GM10266 (cell line): ENCODE data around the gene GDF2.

Experiments
- DNase-seq: peaks from one replicate; pipeline ENCODE4 v3.0.0; 2012; ENCODE audit errors: extremely low spot score
- TF ChIP-seq, protein P1 (sequence below): IDR thresholded peaks from 2 replicates; pipeline ENCODE4 v1.5.1; 2012; ENCODE audit warnings: mild to moderate bottlenecking, low read depth; ENCODE audit not compliant: control insufficient read depth, insufficient read depth; ENCODE audit errors: missing control alignments

GDF2 gene

DNA sequence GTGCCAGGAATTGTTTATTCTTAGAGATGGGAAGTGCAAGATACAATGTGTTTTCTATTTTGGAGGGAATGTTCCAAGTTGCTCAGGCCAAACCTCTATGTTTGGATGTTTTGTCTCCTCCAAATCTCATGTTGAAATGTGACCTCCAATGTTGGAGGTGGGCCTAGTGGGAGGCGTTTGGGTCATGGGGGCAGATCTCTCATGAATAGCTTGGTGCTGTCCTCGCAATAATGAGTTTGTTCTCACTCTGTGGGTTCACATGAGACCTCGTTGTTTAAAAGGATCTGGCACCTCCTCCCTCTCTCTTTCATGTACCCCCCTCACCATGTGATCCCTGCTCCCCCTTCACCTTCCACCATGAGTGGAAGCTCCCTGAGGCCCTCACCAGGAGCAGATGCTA, 30.6 kb upstream of the GDF2 start:
- DNase-seq, result no peak
- TF ChIP-seq, protein P1, sequence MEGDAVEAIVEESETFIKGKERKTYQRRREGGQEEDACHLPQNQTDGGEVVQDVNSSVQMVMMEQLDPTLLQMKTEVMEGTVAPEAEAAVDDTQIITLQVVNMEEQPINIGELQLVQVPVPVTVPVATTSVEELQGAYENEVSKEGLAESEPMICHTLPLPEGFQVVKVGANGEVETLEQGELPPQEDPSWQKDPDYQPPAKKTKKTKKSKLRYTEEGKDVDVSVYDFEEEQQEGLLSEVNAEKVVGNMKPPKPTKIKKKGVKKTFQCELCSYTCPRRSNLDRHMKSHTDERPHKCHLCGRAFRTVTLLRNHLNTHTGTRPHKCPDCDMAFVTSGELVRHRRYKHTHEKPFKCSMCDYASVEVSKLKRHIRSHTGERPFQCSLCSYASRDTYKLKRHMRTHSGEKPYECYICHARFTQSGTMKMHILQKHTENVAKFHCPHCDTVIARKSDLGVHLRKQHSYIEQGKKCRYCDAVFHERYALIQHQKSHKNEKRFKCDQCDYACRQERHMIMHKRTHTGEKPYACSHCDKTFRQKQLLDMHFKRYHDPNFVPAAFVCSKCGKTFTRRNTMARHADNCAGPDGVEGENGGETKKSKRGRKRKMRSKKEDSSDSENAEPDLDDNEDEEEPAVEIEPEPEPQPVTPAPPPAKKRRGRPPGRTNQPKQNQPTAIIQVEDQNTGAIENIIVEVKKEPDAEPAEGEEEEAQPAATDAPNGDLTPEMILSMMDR, result no peak

DNA sequence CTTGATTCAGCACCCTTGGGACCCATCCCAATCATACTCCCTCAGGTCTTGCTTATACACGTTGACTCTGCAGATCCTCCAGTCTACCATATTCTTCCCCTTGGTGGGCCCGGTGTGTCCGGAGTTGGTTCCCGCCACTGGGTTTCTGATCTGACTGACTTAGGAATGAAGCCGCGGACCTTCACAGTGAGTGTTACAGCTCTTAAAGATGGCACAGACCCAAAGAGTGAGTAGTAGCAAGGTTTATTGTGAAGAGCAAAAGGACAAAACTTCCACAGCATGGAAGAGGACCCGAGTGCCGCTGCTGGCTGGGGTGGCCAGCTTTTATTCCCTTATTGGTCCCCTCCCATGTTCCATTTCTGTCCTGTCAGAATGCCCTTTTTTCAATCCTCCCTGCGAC, 28.2 kb upstream of the GDF2 start:
- no peak for DNase-seq
- TF ChIP-seq, protein P1, result no peak

GRCh38 chr10:47294501-47294900, 27.8 kb upstream of the GDF2 start:
- no peak for DNase-seq
- TF ChIP-seq, protein P1, result no peak

GRCh38 chr10:47295411-47295810, 26.8 kb upstream of the GDF2 start:
- TF ChIP-seq, protein P1, result no peak
- DNase-seq, result no peak

- DNase-seq, result no peak
- TF ChIP-seq, protein P1, result no peak
Measured at GRCh38 chr10:47296156-47296894, 25.9 kb upstream of the GDF2 start.

DNA sequence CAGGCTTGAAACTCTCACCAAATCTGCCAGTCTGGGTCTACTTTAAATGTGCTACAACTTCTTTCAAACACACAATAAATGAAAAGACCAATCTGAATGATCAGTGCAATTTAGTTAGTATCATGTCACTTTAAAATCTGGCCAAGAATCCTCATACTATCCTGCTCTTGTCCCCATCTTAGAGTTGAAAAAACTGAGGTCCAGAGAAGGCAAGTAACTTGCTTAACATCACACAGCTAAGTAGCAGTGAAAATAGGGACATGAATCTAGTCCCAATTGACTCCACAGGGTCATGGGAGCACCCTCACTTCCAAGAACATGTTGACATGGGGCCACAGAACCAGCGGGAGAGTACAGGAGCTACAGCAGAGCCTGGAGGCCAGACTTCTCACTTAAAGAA, 25.3 kb upstream of the GDF2 start:
- TF ChIP-seq, protein P1, result no peak

DNA sequence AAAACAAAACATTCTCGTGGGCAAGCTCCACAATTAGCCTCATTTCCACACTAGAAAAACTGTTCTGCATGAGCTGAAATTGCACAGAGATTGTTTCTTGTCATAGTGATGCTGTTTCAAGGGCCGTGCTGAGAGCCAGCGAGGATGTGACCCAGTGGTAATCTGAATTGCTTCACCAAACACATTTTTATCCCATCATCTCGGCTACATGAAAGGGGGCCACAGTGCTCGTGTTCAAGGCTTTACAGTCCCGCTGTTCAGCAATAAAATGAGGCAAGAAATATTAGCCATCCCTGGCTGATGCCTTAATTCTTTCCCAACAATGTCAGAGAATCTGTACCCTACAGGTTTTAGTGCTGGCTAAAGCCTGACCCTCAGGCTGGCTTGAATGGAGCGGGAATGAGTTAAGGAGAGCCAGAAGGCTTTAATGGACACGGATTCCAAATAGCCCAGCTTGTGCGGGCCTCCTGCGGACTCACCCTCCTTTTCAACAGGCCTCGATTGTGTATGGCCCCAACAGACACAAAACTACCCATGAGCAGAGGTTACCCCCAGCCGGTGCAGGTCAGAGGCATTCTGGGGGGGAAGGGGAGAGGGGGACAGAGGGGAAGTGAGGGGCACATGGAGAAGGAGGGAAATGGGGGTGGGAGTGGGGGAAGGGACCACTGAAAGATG, 24.3 kb upstream of the GDF2 start:
- no peak for DNase-seq

More for the DNA sequence above, 25.3 kb upstream of the GDF2 start:
- no peak for DNase-seq

More for the DNA sequence above, 24.3 kb upstream of the GDF2 start:
- TF ChIP-seq, protein P1, result no peak
